Smooth muscle cell (in vitro differentiated cells): ENCODE results near the gene RFTN2. TPM values are rescaled to one million over a fixed set of nuclear protein-coding genes. Genes with fewer than 3 reads are reported as not detected.

ENCODE experiments used
- DNase-seq: peaks from one replicate; lab custom pipeline; 2025; ENCODE audit not compliant: unreplicated experiment; lab: John Stamatoyannopoulos, UW
- H2AFZ ChIP-seq: fragments of 200-600 bp; sonication (generic); 2 replicates; pipeline ENCODE4 v1.6.0; 2016; ENCODE audit warnings: antibody characterized with exemption, low read depth, mild to moderate bottlenecking
- H3F3A ChIP-seq: fragments of 200-600 bp; sonication (generic); 2 replicates; pipeline ENCODE4 v1.6.0; 2017; ENCODE audit warnings: antibody characterized with exemption, low read depth
- H3K27ac ChIP-seq: fragments of 200-600 bp; sonication (generic); 2 replicates; pipeline ENCODE4 v1.5.1; 2016; ENCODE audit warnings: low read depth, mild to moderate bottlenecking
- H3K27me3 ChIP-seq: fragments of 200-600 bp; sonication (generic); 2 replicates; pipeline ENCODE4 v1.6.1; 2016; ENCODE audit warnings: low read depth, mild to moderate bottlenecking
- H3K36me3 ChIP-seq: fragments of 200-600 bp; sonication (generic); 2 replicates; pipeline ENCODE4 v1.5.1; 2016; ENCODE audit warnings: low read depth
- H3K4me1 ChIP-seq: fragments of 200-600 bp; sonication (generic); 2 replicates; pipeline ENCODE4 v1.5.1; 2016; ENCODE audit warnings: low read depth
- H3K4me2 ChIP-seq: fragments of 200-600 bp; sonication (generic); 2 replicates; pipeline ENCODE4 v1.6.0; 2016; ENCODE audit warnings: mild to moderate bottlenecking
- H3K4me3 ChIP-seq: fragments of 200-600 bp; sonication (generic); 2 replicates; pipeline ENCODE4 v1.5.1; 2016; ENCODE audit warnings: mild to moderate bottlenecking
- H3K79me2 ChIP-seq: fragments of 200-600 bp; sonication (generic); 2 replicates; pipeline ENCODE4 v1.6.0; 2016; ENCODE audit warnings: low read depth, mild to moderate bottlenecking
- H3K9ac ChIP-seq: fragments of 200-600 bp; sonication (generic); 2 replicates; pipeline ENCODE4 v1.6.0; 2016; ENCODE audit warnings: low read depth
- H3K9me3 ChIP-seq: fragments of 200-600 bp; sonication (generic); replicated peaks from 2 replicates; pipeline ENCODE4 v1.5.1; 2016; ENCODE audit warnings: low read depth
- H4K20me1 ChIP-seq: fragments of 200-600 bp; sonication (generic); 2 replicates; pipeline ENCODE4 v1.6.0; 2016; ENCODE audit warnings: low read depth
- WGBS: methylation state at CpG from one replicate; pipeline ENCODE4 v1.1.7; 2016; ENCODE audit warnings: low lambda C conversion rate; 5-methylcytosine and 5-hydroxymethylcytosine counted together
- polyA plus RNA-seq: library from polyadenylated mRNA; unstranded; fragments of >200 nt; fragmentation: Nextera tagmentation; extraction: Ambion mirVana; gene quantifications from 2 replicates; pipeline ENCODE4 v1.2.1, GENCODE V29; 2016
- total RNA-seq: library from RNA; depleted of rRNA; stranded (reverse); fragments of >200 nt; gene quantifications from 2 replicates; pipeline ENCODE4 v1.2.3, GENCODE V29; 2014
- TF ChIP-seq, protein P1 (sequence below): fragments of 200-600 bp; sonication (generic); IDR thresholded peaks from 2 replicates; pipeline ENCODE4 v1.5.1; 2017; ENCODE audit warnings: borderline replicate concordance, mild to moderate bottlenecking, antibody characterized with exemption; ENCODE audit not compliant: insufficient read depth, poor library complexity, severe bottlenecking

The RFTN2 gene
- total and polyA plus RNA-seq, 2 experiments from 2014 or later: 9.5 to 15.9 TPM

DNA sequence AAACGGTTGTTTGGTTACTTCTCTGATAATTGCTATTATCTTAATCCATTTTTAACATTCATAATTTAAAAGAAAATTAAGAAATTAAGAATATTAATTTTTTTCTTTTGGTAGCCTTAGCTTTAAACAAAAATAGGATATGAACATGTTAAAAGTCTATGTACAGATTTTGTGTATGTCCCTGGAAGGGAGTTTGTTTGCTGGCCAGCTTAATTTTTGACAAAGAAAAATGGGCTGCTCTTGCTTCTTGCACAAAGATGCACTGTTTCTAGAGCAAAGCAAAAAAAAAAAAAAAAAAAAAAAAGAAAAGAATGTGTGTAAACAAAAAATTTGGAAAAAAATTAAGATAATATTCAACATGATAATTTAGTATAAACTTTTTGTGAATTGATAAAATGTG is 1.3 kb downstream of the RFTN2 start:
- H3K9ac ChIP-seq: peak overlapping the region; percentile 89
- H3K4me3 ChIP-seq: peak overlapping the region; percentile 59
- TF ChIP-seq, protein P1, sequence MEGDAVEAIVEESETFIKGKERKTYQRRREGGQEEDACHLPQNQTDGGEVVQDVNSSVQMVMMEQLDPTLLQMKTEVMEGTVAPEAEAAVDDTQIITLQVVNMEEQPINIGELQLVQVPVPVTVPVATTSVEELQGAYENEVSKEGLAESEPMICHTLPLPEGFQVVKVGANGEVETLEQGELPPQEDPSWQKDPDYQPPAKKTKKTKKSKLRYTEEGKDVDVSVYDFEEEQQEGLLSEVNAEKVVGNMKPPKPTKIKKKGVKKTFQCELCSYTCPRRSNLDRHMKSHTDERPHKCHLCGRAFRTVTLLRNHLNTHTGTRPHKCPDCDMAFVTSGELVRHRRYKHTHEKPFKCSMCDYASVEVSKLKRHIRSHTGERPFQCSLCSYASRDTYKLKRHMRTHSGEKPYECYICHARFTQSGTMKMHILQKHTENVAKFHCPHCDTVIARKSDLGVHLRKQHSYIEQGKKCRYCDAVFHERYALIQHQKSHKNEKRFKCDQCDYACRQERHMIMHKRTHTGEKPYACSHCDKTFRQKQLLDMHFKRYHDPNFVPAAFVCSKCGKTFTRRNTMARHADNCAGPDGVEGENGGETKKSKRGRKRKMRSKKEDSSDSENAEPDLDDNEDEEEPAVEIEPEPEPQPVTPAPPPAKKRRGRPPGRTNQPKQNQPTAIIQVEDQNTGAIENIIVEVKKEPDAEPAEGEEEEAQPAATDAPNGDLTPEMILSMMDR: no peak
- H4K20me1 ChIP-seq: no peaks in the 10 kb centered on the region
- no peaks in the 10 kb centered on the region for H3K27me3 ChIP-seq
- no peaks in the 10 kb centered on the region for H3K9me3 ChIP-seq
- peaks cover 4% of the 10 kb centered on the region for H3F3A ChIP-seq
- H3K27ac ChIP-seq: no peak overlapping the region
- H3K79me2 ChIP-seq: peaks cover 22% of the 10 kb centered on the region
- peak overlapping the region; percentile 95 for H3K4me2 ChIP-seq
- H2AFZ ChIP-seq: no peak overlapping the region
- H3K4me1 ChIP-seq: peaks cover 23% of the 10 kb centered on the region
- no peaks in the 10 kb centered on the region for H3K36me3 ChIP-seq
- WGBS: 72% methylated on average over 1 of the region's 1 CpG
- no peak for DNase-seq

GRCh38 chr2:197673606-197674005 is 1.8 kb downstream of the RFTN2 start:
- Histone ChIP-seq H3K4me2 (peak overlapping the region; percentile 95), H3K4me1 (peaks cover 23% of the 10 kb centered on the region), H3K36me3 (no peaks in the 10 kb centered on the region), H3K9ac (no peak overlapping the region), H3K9me3 (no peaks in the 10 kb centered on the region), H3K79me2 (peaks cover 22% of the 10 kb centered on the region), H2AFZ (no peak overlapping the region), H3K27me3 (no peaks in the 10 kb centered on the region), H4K20me1 (no peaks in the 10 kb centered on the region), H3K4me3 (peak overlapping the region; percentile 59), H3F3A (peaks cover 4% of the 10 kb centered on the region), H3K27ac (no peak overlapping the region)
- TF ChIP-seq, protein P1: no peak
- WGBS: 79% methylated on average over 1 of the region's 1 CpG
- DNase-seq: no peak

- no peak for DNase-seq
- H4K20me1 ChIP-seq: no peaks in the 10 kb centered on the region
- H2AFZ ChIP-seq: no peak overlapping the region
- H3F3A ChIP-seq: peaks cover 4% of the 10 kb centered on the region
- H3K4me2 ChIP-seq: peak overlapping the region; percentile 95
- 89% methylated on average over 5 of the region's 5 CpGs for WGBS
- no peaks in the 10 kb centered on the region for H3K27me3 ChIP-seq
- H3K36me3 ChIP-seq: no peaks in the 10 kb centered on the region
- peaks cover 22% of the 10 kb centered on the region for H3K79me2 ChIP-seq
- no peaks in the 10 kb centered on the region for H3K9me3 ChIP-seq
- no peak overlapping the region for H3K9ac ChIP-seq
- TF ChIP-seq, protein P1: no peak
- no peak overlapping the region for H3K27ac ChIP-seq
- H3K4me1 ChIP-seq: peaks cover 23% of the 10 kb centered on the region
- H3K4me3 ChIP-seq: peak overlapping the region; percentile 59
These were observed 2.3 kb downstream of the RFTN2 start for GRCh38 chr2:197673106-197673505.

DNA sequence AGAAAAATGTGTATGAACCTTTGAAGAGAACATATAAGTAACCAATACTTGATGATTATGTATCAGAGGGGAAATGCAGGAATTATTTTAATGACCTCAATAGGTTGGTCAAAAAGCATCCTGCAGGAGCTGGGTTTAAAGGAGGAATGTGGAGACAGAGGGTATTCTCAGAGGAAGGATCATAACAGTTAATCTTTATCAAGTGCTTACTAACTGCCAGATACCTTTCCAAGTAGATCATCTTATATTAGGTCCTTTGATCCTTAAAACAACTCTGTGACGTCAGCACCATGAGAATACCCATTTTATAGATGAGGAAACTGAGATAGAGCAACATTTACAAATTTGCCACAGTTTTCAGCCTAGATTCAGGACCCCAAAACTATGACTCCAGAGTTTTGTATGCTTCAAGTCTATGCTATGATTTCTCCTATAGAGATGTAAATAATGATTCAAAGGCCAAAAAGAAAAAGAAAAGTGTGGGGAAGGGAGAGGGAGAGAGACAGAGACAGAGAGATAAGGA is 3.0 kb downstream of the RFTN2 start:
- WGBS: 44% methylated on average over 1 of the region's 1 CpG
- H3K36me3 ChIP-seq: no peaks in the 10 kb centered on the region
- no peaks in the 10 kb centered on the region for H3K27me3 ChIP-seq
- H2AFZ ChIP-seq: no peak overlapping the region
- H3K9me3 ChIP-seq: no peaks in the 10 kb centered on the region
- peaks cover 23% of the 10 kb centered on the region for H3K4me1 ChIP-seq
- peaks cover 22% of the 10 kb centered on the region for H3K79me2 ChIP-seq
- no peak for DNase-seq
- H3K4me2 ChIP-seq: no peak overlapping the region
- no peak overlapping the region for H3K4me3 ChIP-seq
- TF ChIP-seq, protein P1: no peak
- H3K27ac ChIP-seq: no peak overlapping the region
- H3F3A ChIP-seq: peaks cover 4% of the 10 kb centered on the region
- H4K20me1 ChIP-seq: no peaks in the 10 kb centered on the region
- H3K9ac ChIP-seq: no peak overlapping the region
